Activated T-helper 2 cell treated with anti-CD3 and anti-CD28 coated beads, Interferon-gamma antibody, Interleukin-2, Interleukin-4, amounts not matched to agents 10 μg/mL and 5 μg/mL and 100 μg/mL, durations not matched to agents 14 hours and 24 hours and 36 hours (primary cell): ENCODE results near the gene HP1BP3. TPM values are rescaled to one million over a fixed set of nuclear protein-coding genes. Genes with fewer than 3 reads are reported as not detected.

Source experiments
- DNase-seq: peaks from one replicate; pipeline ENCODE4 v3.0.0; 2021; ENCODE audit warnings: low spot score
- H3K27ac Mint-ChIP-seq: one replicate; pipeline ENCODE4 v1.8.0; 2021; ENCODE audit warnings: mixed read lengths
- H3K27me3 Mint-ChIP-seq: one replicate; pipeline ENCODE4 v1.8.0; 2021; ENCODE audit warnings: low read depth, mixed read lengths
- H3K36me3 Mint-ChIP-seq: one replicate; pipeline ENCODE4 v1.8.0; 2021; ENCODE audit warnings: low read depth, mixed read lengths
- H3K4me1 Mint-ChIP-seq: one replicate; pipeline ENCODE4 v1.8.0; 2021; ENCODE audit warnings: low read depth, mixed read lengths
- H3K4me3 Mint-ChIP-seq: one replicate; pipeline ENCODE4 v1.8.0; 2021; ENCODE audit warnings: low read depth, mild to moderate bottlenecking, moderate library complexity, mixed read lengths
- H3K9me3 Mint-ChIP-seq: one replicate; pipeline ENCODE4 v1.8.0; 2021; ENCODE audit warnings: mixed read lengths
- intact Hi-C: fragments of 100-400 bp; cut with micrococcal nuclease; formaldehyde crosslinking; loops from one replicate; pipeline ENCODE4 v1.15.1; 2023
- total RNA-seq: library from RNA; stranded (reverse); gene quantifications from 2 replicates; pipeline ENCODE4 v1.2.3, GENCODE V29; 2022

HP1BP3 gene, protein sequence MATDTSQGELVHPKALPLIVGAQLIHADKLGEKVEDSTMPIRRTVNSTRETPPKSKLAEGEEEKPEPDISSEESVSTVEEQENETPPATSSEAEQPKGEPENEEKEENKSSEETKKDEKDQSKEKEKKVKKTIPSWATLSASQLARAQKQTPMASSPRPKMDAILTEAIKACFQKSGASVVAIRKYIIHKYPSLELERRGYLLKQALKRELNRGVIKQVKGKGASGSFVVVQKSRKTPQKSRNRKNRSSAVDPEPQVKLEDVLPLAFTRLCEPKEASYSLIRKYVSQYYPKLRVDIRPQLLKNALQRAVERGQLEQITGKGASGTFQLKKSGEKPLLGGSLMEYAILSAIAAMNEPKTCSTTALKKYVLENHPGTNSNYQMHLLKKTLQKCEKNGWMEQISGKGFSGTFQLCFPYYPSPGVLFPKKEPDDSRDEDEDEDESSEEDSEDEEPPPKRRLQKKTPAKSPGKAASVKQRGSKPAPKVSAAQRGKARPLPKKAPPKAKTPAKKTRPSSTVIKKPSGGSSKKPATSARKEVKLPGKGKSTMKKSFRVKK
- total RNA-seq: 253 and 267 TPM in 2 replicates

DNA sequence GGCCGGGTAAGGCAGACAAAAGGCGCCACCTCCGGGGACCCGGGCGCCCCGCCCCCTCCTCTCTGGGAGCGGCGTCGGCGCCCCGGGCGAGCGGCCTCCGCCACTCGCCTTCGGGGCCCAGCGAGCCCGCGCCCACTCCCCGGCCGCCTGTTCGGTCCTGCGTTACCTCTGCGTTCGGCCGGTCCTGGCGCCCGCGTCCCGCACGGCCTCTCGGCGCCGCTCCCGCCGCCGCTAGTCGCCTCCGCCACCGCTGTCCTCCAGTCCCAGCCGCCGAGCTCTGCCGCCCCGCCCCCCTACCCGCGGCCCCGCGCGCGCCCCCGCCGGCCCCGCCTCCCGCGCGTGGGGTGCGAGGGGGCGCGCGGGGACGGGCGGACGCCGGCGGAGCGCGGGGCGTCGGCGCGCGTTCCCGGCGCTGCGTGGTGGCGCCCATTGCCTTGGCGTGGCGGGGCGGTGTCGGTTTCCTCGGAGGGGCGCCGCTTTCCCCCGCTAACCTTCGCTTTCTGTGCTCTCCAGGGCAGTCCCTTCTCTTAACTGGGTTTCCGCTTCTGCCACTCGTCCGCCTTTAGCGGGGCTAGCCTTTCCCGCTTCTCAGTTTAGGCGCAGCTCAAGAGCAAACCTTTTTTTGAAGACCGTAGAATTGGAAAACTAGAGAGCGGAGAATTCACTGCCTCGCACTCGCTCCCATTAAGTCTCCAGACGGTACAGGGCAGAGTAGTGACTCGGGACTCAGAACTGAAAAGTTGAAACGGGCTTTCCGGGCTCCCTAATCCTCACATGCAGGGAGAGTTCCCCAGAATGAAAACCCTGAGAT lies at the start of gene HP1BP3:
HP1BP3 (minus strand) TSS at position 279 of the 811 bp plus-strand sequence. CDS start 6,867 bp downstream, outside the sequence.
- DNase-seq: peak; percentile 81
- H3K4me3 Mint-ChIP-seq: peak within 1 kb of the TSS; percentile 98
- peaks cover 16% of the 10 kb centered on the region for H3K36me3 Mint-ChIP-seq
- peak within 1 kb of the TSS; percentile 98 for H3K27ac Mint-ChIP-seq
- H3K4me1 Mint-ChIP-seq: peaks cover 25% of the 10 kb centered on the region
- intact Hi-C loops: loop anchor here (2.0 to 5.0 kb wide), 3 partner anchors 54 to 410 kb away; partner anchors contain the start of gene SH2D5
- H3K27me3 Mint-ChIP-seq: no peaks in the 10 kb centered on the region
- H3K9me3 Mint-ChIP-seq: no peaks in the 10 kb centered on the region

DNA sequence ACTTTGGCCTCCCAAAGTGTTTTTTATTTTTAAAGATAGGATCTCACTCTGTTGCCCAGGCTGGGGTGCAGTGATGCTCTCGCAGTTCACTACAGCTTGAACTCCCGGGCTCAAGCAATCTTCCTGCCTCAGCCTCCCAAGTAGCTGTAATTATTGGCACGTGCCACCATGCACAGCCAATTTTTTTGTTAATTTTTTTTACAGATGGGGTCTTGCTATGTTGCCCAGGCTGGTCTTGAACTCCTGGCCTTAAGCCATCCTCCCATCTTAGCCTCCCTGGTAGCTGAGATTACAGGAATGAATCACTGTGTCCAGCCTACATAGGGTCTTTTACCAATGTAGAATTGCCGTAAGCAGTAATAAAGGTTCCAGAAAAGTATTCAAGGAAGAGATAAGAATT lies 49.1 kb upstream of the HP1BP3 start:
- intact Hi-C loops: no loop called here
- no peaks in the 10 kb centered on the region for H3K4me1 Mint-ChIP-seq
- H3K27me3 Mint-ChIP-seq: no peaks in the 10 kb centered on the region
- H3K4me3 Mint-ChIP-seq: no peak overlapping the region
- H3K36me3 Mint-ChIP-seq: peaks cover 38% of the 10 kb centered on the region
- no peaks in the 10 kb centered on the region for H3K9me3 Mint-ChIP-seq
- H3K27ac Mint-ChIP-seq: no peak overlapping the region
- DNase-seq: no peak

DNA sequence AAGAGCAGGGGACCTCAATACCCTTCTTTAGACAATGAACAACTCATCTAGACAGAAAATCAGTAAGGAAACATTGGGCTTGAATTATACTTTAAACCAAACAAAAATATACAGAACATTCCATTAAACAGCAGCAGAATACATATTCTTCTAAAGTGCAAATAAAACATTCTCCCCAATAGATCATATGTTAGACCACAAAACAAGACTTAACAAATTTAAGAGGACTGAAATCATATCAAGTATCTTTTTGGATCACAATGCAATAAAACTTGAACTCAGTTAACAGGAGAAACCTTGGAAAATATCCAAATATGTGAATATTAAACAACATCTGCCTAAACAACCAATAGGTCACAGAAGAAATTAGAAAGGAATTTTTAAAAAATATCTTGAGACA lies 47.7 kb upstream of the HP1BP3 start:
- H3K27ac Mint-ChIP-seq: no peak overlapping the region
- no peak for DNase-seq
- intact Hi-C loops: no loop called here

DNA sequence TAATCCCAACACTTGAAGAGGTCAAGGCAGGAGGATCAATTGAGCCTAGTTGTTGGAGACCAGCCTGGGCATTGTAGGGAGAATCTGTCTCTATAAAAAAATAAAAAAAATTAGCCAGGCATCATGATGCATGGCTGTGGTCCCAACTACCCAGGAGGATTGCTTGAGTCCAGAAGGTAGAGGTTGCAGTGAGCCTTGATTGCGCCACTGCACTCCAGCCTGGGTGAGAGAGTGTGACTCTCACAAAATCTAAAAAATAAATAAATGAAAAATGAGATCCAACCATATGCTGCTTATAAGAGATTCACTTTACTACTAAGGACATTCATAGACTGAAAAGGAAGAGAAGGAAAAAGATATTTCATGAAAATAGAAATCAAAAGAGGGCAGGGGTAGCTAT lies 47.1 kb upstream of the HP1BP3 start:
- DNase-seq: no peak
- Mint-ChIP-seq H3K4me3 (no peak overlapping the region), H3K36me3 (peaks cover 26% of the 10 kb centered on the region), H3K9me3 (no peaks in the 10 kb centered on the region), H3K4me1 (no peaks in the 10 kb centered on the region), H3K27me3 (no peaks in the 10 kb centered on the region), H3K27ac (no peak overlapping the region)
- intact Hi-C loops: no loop called here

More for the DNA sequence above, 47.7 kb upstream of the HP1BP3 start:
- Mint-ChIP-seq H3K36me3 (peaks cover 29% of the 10 kb centered on the region), H3K9me3 (no peaks in the 10 kb centered on the region), H3K4me1 (no peaks in the 10 kb centered on the region), H3K27me3 (no peaks in the 10 kb centered on the region), H3K4me3 (no peak overlapping the region)

DNA sequence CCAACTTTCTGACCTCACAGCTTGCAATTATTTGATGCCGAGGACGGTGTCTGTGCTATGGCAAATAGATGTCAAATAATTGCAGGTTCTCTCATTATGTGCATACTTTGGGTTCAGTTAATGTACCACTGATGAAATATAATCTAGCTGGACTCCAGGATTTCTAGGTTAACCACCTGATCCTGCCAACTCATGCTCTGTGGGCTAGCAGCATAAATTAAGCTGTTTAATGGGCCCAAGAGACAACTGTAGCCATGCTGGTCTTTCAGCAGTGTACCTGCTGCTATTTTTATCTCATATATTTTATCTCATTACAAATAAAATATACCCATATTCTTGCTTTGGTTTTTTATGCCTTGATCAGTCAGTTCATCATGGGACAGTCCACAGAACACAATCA lies 43.3 kb upstream of the HP1BP3 start:
- H3K4me3 Mint-ChIP-seq: no peak overlapping the region
- no peaks in the 10 kb centered on the region for H3K4me1 Mint-ChIP-seq
- intact Hi-C loops: no loop called here
- H3K9me3 Mint-ChIP-seq: no peaks in the 10 kb centered on the region
- no peak for DNase-seq
- H3K27ac Mint-ChIP-seq: no peak overlapping the region
- H3K36me3 Mint-ChIP-seq: peaks cover 38% of the 10 kb centered on the region
- H3K27me3 Mint-ChIP-seq: no peaks in the 10 kb centered on the region

DNA sequence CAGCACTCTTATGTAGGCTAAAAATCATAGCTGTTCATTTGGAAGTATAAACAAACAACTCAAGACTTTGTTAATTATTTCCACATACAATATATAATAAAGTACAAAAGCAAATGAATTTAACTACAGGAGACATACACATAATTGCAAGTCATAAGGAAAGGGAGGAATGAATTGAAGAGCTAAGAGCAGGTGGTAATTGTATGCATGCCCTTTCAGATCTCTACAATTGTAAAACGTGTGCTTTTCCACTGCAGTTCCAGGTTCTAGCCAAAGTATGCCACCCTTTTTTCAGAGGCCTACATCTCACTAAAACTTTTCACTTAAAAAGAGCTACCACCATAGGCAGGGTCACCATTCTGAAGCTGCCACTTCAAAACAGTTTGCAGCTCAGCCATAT lies 42.8 kb upstream of the HP1BP3 start:
- Mint-ChIP-seq H3K27ac (no peak overlapping the region), H3K9me3 (no peaks in the 10 kb centered on the region)
- intact Hi-C loops: no loop called here

DNA sequence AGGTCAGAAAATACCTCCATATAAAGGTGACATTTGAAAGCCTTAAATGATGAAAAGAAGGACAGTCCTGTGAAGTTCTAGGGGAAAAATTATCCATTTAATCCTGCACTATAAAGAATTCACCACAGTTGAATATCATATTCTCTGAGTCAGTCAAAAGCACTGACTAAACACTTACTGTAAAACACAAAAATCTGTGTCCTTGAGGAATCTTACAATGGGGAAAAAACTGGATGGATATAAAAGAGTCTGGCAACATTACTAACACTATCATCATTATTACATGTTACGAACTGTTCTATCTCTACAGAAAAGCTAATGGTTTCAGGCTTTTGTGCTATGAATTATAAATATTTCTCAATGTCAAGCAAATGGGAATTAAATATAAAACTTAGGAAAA lies 42.4 kb upstream of the HP1BP3 start:
- Mint-ChIP-seq H3K27ac (no peak overlapping the region), H3K4me1 (no peaks in the 10 kb centered on the region), H3K9me3 (no peaks in the 10 kb centered on the region), H3K4me3 (no peak overlapping the region), H3K27me3 (no peaks in the 10 kb centered on the region), H3K36me3 (peaks cover 29% of the 10 kb centered on the region)
- no peak for DNase-seq
- intact Hi-C loops: no loop called here

More for the DNA sequence above, 42.8 kb upstream of the HP1BP3 start:
- Mint-ChIP-seq H3K4me3 (no peak overlapping the region), H3K36me3 (peaks cover 34% of the 10 kb centered on the region), H3K4me1 (no peaks in the 10 kb centered on the region), H3K27me3 (no peaks in the 10 kb centered on the region)
- DNase-seq: no peak

DNA sequence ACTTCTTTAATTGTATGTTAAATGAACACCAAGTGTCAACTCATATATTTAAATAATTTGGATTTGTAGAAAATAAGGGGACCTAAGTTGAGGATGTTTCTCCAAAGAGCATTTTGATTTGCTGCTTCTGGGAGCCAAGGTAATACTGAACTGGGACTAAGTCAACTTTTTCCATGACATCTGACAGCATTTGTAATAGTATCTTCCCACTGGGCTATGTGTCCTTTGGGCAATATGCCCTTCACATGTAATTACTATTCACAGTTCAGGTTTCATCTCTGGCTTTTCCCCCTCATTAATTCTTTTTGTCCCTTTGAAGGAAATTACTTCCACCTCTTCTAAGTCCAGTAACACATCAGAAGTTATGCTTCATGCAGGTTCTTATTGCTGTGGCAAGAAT lies 36.7 kb upstream of the HP1BP3 start:
- no peaks in the 10 kb centered on the region for H3K4me1 Mint-ChIP-seq
- no peak overlapping the region for H3K27ac Mint-ChIP-seq
- intact Hi-C loops: no loop called here
- no peaks in the 10 kb centered on the region for H3K27me3 Mint-ChIP-seq
- no peak for DNase-seq
- H3K36me3 Mint-ChIP-seq: peaks cover 37% of the 10 kb centered on the region
- no peak overlapping the region for H3K4me3 Mint-ChIP-seq
- H3K9me3 Mint-ChIP-seq: no peaks in the 10 kb centered on the region

DNA sequence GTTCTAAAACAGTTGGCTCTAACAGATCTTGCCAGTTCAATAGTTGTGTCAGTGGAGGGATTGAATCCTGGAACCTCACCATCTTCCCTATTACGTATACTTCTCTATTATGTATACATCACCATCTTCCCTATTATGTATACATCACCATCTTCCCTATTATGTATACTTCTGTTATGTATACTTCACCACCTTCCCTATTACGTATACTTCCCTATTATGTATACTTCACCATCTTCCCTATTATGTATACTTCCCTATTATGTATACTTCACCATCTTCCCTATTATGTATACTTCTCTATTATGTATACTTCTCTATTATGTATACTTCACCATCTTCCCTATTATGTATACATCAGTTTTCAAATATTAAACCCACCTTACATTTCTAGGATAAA lies 34.4 kb upstream of the HP1BP3 start:
- H3K4me3 Mint-ChIP-seq: no peak overlapping the region
- H3K36me3 Mint-ChIP-seq: peaks cover 22% of the 10 kb centered on the region
- DNase-seq: no peak
- no peaks in the 10 kb centered on the region for H3K27me3 Mint-ChIP-seq
- intact Hi-C loops: no loop called here
- no peaks in the 10 kb centered on the region for H3K9me3 Mint-ChIP-seq
- H3K27ac Mint-ChIP-seq: no peak overlapping the region
- no peaks in the 10 kb centered on the region for H3K4me1 Mint-ChIP-seq

DNA sequence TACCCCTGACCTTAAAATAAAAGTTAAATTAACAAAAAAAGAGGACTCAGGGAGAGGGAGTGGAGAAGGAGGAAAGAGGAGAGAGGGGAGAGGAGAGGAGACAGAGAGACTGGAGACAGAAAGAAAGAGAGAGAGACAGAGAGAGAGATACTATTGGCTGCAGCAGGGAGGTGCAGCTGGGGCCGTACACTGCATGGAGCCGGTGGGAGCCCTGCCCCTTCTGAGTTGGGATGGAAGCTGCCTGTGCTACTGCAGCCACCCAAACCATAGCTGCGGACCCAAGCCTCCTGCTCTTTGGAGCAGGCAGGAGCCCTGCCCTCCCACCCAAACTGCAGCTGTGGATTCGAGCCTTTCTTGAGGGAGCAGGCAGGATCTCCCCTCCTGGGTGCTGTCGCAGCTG lies 32.7 kb upstream of the HP1BP3 start:
- no peaks in the 10 kb centered on the region for H3K4me1 Mint-ChIP-seq
- H3K27me3 Mint-ChIP-seq: no peaks in the 10 kb centered on the region
- no peak overlapping the region for H3K4me3 Mint-ChIP-seq
- peaks cover 19% of the 10 kb centered on the region for H3K36me3 Mint-ChIP-seq
- H3K9me3 Mint-ChIP-seq: no peaks in the 10 kb centered on the region
- H3K27ac Mint-ChIP-seq: no peak overlapping the region
- intact Hi-C loops: no loop called here
- no peak for DNase-seq

DNA sequence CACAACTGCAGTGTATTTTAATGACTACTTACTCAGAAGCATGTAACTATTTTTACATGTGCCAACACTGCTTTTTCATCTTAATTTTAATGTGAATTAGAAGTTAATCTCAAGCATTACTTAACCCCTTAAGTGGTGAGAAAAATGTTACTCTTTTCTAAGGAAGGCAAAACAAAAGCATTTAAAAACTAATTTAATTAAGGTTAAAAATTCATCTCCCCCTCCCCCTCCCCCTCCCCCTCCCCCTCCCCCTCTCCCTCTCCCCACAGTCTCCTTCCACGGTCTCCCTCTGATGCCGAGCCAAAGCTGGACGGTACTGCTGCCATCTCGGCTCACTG lies 27.4 kb upstream of the HP1BP3 start:
- H3K27ac Mint-ChIP-seq: no peak overlapping the region
- intact Hi-C loops: no loop called here
- H3K4me3 Mint-ChIP-seq: no peak overlapping the region
- H3K9me3 Mint-ChIP-seq: no peaks in the 10 kb centered on the region
- peaks cover 11% of the 10 kb centered on the region for H3K36me3 Mint-ChIP-seq
- no peaks in the 10 kb centered on the region for H3K4me1 Mint-ChIP-seq
- no peak for DNase-seq
- no peaks in the 10 kb centered on the region for H3K27me3 Mint-ChIP-seq

DNA sequence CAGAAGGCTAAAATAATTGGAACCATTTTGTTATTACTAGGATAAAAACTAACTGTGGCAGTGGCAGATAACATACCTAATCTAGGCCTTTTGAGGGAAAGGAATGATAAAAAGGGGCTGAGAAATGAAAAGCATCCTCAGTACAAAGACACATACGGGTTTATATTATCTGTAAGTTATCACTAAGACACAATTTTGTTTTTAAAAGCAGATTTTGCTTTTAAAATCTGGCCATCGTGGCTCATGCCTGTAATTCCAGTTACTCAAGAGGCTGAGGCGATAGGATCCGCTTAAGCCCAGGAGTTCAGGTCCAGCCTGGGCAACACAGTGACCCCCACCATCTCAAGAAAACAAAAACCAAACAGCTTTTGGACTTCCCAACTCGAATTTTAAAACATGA lies 24.8 kb upstream of the HP1BP3 start:
- H3K4me1 Mint-ChIP-seq: no peaks in the 10 kb centered on the region
- no peak overlapping the region for H3K4me3 Mint-ChIP-seq
- DNase-seq: no peak
- intact Hi-C loops: no loop called here
- H3K9me3 Mint-ChIP-seq: no peaks in the 10 kb centered on the region
- no peaks in the 10 kb centered on the region for H3K27me3 Mint-ChIP-seq
- H3K27ac Mint-ChIP-seq: no peak overlapping the region
- H3K36me3 Mint-ChIP-seq: peaks cover 16% of the 10 kb centered on the region

DNA sequence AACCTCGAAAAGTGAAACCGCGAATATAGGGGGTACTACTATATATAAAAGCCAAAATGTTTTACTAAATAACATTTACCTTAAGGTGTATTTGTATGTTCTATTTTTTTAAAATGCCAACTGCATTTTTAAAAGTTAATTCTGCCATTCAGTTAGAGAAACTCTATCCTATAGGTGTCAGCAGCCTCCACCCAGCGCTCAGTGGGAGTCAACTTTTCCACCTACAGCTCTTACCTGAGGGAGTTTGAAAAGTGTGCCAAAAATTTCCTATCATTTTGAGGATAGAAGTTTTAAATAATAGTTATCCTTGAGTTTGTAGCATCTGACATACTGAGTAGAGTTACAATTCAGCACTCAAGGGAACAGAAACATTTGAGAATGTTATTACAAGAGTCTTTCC lies 6.1 kb upstream of the HP1BP3 start:
- no peaks in the 10 kb centered on the region for H3K27me3 Mint-ChIP-seq
- intact Hi-C loops: no loop called here
- no peaks in the 10 kb centered on the region for H3K9me3 Mint-ChIP-seq
- H3K4me1 Mint-ChIP-seq: peaks cover 4% of the 10 kb centered on the region
- H3K27ac Mint-ChIP-seq: no peak overlapping the region
- no peaks in the 10 kb centered on the region for H3K36me3 Mint-ChIP-seq
- no peak for DNase-seq
- no peak overlapping the region for H3K4me3 Mint-ChIP-seq
